Measurements from ENCODE around the gene ABL1.

GRCh38 chr9:130872508-130872907 is 37.5 kb downstream of the ABL1 start:
- TF ChIP-seq POLR2AphosphoS5 (IDR thresholded peaks at IDR 0.05), result no peak
- TF ChIP-seq POLR2A (IDR thresholded peaks at IDR 0.05; ENCODE audit: low read depth), result no peak
